Measurements from ENCODE around the gene GALR2. TPM values are rescaled to one million over a fixed set of nuclear protein-coding genes. Genes with fewer than 3 reads are reported as not detected.

The GALR2 gene
- total RNA-seq, 2 donors from 2014 or later = 0.80 TPM; not detected in 1

- H3K4me1 ChIP-seq (replicated peaks) = no peaks in the 10 kb centered on the region
- no peak overlapping the region for H3K27ac ChIP-seq
- intact Hi-C loops (cut with DNase I) = no loop called here
- H3K36me3 ChIP-seq = peaks cover 20 to 44% of the 10 kb centered on the region in 2 donors
- DNase-seq (ENCODE audit: low spot score) = no peak
- H3K4me3 ChIP-seq = no peak overlapping the region
- no peaks in the 10 kb centered on the region for H3K27me3 ChIP-seq (replicated peaks; ENCODE audit: insufficient read depth)
- TF ChIP-seq POLR2AphosphoS5 (IDR thresholded peaks at IDR 0.05) (no peak), POLR2A (IDR thresholded peaks at IDR 0.05) (no peak), CTCF (IDR thresholded peaks at IDR 0.05) (no peak)
- H3K9me3 ChIP-seq = no peaks in the 10 kb centered on the region
- 70% methylated on average over 15 of the region's 15 CpGs for WGBS
These were observed 9.1 kb downstream of the GALR2 start for GRCh38 chr17:76083536-76084182.

- Histone ChIP-seq H3K36me3 (peaks cover 20 to 44% of the 10 kb centered on the region in 2 donors), H3K27me3 (replicated peaks; ENCODE audit: insufficient read depth) (no peaks in the 10 kb centered on the region), H3K4me1 (replicated peaks) (no peaks in the 10 kb centered on the region), H3K4me3 (no peak overlapping the region), H3K9me3 (no peaks in the 10 kb centered on the region), H3K27ac (no peak overlapping the region)
- intact Hi-C loops (cut with DNase I) = no loop called here
- TF ChIP-seq CTCF (IDR thresholded peaks at IDR 0.05) (no peak), POLR2AphosphoS5 (IDR thresholded peaks at IDR 0.05) (no peak), POLR2A (IDR thresholded peaks at IDR 0.05) (no peak)
- no peak for DNase-seq (ENCODE audit: low spot score)
- WGBS = 83% methylated on average over 16 of the region's 17 CpGs
These were observed 10.6 kb downstream of the GALR2 start for GRCh38 chr17:76085066-76085730.

GRCh38 chr17:76085731-76086366 is 11.3 kb downstream of the GALR2 start:
- Histone ChIP-seq H3K27ac (no peak overlapping the region), H3K9me3 (no peaks in the 10 kb centered on the region), H3K36me3 (peaks cover 20 to 44% of the 10 kb centered on the region in 2 donors), H3K4me3 (no peak overlapping the region), H3K27me3 (replicated peaks; ENCODE audit: insufficient read depth) (no peaks in the 10 kb centered on the region), H3K4me1 (replicated peaks) (no peaks in the 10 kb centered on the region)
- no peak for DNase-seq (ENCODE audit: low spot score)
- no peak for TF ChIP-seq POLR2AphosphoS5 (IDR thresholded peaks at IDR 0.05)
- no peak for TF ChIP-seq CTCF (IDR thresholded peaks at IDR 0.05)
- TF ChIP-seq POLR2A (IDR thresholded peaks at IDR 0.05) = no peak
- intact Hi-C loops (cut with DNase I) = no loop called here
- WGBS = 86% methylated on average over 13 of the region's 13 CpGs

GRCh38 chr17:76086384-76086783 is 11.8 kb downstream of the GALR2 start:
- no peak for DNase-seq (ENCODE audit: low spot score)
- intact Hi-C loops (cut with DNase I) = no loop called here
- no peaks in the 10 kb centered on the region for H3K9me3 ChIP-seq

More at GRCh38 chr17:76086384-76086783, 11.8 kb downstream of the GALR2 start:
- Histone ChIP-seq H3K4me3 (no peak overlapping the region), H3K27ac (no peak overlapping the region), H3K4me1 (replicated peaks) (no peaks in the 10 kb centered on the region), H3K36me3 (peaks cover 20 to 44% of the 10 kb centered on the region in 2 donors), H3K27me3 (replicated peaks; ENCODE audit: insufficient read depth) (no peaks in the 10 kb centered on the region)
- 93% methylated on average over 9 of the region's 9 CpGs for WGBS
- TF ChIP-seq POLR2AphosphoS5 (IDR thresholded peaks at IDR 0.05) = no peak
- no peak for TF ChIP-seq CTCF (IDR thresholded peaks at IDR 0.05)
- TF ChIP-seq POLR2A (IDR thresholded peaks at IDR 0.05) = no peak
